GM19452 (cell line): ENCODE results near the gene FBN1.

Experiments used
- ATAC-seq: cut with Tn5 transposase; IDR thresholded peaks from one replicate; pipeline ENCODE4 v1.9.1; 2021; ENCODE audit not compliant: unreplicated experiment

FBN1 gene

GRCh38 chr15:48440084-48440483, 205.4 kb downstream of the FBN1 start:
- ATAC-seq, result no peak

- no peak for ATAC-seq
These were observed 208.3 kb downstream of the FBN1 start for GRCh38 chr15:48437178-48437577.

- no peak for ATAC-seq
These were observed 210.2 kb downstream of the FBN1 start for GRCh38 chr15:48435321-48435720.

GRCh38 chr15:48433226-48433886, 212.2 kb downstream of the FBN1 start:
- ATAC-seq, result peak; percentile 72

- no peak for ATAC-seq
These were observed 212.8 kb downstream of the FBN1 start for GRCh38 chr15:48432688-48433087.

- ATAC-seq, result no peak
These were observed 217.5 kb downstream of the FBN1 start for GRCh38 chr15:48427960-48428547.

DNA sequence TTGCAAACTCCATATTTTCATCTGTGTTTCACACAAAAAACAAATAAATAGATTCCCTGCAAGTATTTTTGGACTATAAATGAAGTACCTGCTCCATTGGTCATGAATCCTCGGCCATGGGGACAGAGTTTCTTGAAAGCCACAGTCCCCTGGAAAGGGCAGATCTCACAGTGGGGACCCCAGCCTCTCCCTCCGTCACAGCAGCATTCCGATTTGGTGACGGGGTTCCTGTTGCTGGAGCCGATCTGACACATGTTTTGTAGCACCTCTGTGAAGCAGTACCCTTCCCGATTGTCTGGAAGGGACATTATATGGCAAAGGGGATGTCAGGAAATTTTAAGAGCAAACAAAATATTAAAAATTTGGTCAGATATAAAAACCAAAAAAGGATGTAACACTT, 218.0 kb downstream of the FBN1 start:
- ATAC-seq, result no peak

DNA sequence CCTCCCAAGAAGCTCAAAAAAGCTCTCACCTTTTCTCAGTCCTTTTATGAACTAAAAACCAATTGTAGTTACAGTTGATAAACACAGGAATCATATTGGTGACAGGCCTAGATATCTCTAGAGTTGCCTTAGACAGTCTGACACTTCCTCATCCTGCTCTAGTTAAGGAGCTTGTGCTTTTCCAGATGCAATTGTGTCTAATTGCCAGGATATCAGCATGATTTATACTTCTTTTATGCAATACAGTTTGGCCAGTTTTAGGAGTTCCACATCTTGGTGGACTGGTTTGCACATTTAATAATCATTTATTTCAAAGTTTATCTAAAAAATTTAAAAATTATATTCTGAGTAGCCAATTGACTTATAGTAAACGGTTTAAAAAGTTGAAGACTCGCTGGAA, 218.6 kb downstream of the FBN1 start:
- ATAC-seq, result no peak

- no peak for ATAC-seq
These were observed 219.5 kb downstream of the FBN1 start for GRCh38 chr15:48426044-48426443.

DNA sequence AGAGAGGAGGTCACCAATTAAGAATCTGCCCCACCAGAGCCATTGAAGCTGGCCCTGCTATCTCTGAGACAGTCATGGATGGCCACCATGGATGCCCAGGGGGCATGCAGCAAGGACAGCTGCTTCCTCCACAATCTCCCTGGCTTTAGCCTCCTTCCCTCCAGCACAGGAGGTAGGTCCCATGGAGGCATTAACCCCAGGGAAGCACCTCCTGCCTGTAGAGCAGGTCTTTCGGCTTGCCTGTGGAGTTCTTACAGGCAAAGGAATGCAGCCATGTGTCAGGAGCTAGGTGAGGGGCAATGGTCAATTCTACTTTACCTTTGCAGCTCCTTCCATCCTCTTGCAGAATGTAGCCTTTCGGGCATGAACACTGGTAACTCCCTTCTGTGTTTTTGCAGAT, 220.5 kb downstream of the FBN1 start:
- ATAC-seq, result no peak

DNA sequence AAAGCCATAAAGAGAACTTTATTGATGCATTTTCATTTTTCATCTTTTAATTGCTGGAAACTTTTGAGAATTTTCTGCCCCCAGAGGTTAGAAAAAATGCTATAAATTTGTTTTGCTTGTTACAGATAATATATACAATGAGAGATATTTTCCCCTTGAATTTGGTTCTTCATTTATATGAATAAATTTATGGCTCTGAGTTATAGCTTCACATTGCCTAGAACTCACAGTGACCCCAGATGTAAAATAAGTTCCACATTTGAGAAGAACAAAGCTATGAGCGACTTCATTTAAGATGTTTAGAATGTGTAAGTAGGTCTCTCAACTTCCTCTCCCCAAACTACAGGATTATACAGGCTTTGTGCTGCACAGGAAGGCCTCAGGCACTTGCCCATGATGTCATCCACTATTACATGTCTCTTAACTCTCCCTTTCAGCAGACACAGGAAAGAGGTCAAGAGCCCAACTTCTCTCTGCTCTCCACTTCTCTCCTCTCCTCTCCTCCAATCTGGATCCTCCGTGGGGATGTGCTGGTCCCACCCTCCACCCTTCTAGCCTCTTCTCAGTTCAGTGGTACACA, 221.5 kb downstream of the FBN1 start:
- ATAC-seq, result no peak

- ATAC-seq, result no peak
These were observed 222.2 kb downstream of the FBN1 start for GRCh38 chr15:48423342-48423741.

GRCh38 chr15:48422401-48422800, 223.1 kb downstream of the FBN1 start:
- no peak for ATAC-seq

- no peak for ATAC-seq
These were observed 224.1 kb downstream of the FBN1 start for GRCh38 chr15:48421362-48421761.

- ATAC-seq, result no peak
These were observed 225.6 kb downstream of the FBN1 start for GRCh38 chr15:48419896-48420295.

- no peak for ATAC-seq
These were observed 227.2 kb downstream of the FBN1 start for GRCh38 chr15:48418343-48418742.

DNA sequence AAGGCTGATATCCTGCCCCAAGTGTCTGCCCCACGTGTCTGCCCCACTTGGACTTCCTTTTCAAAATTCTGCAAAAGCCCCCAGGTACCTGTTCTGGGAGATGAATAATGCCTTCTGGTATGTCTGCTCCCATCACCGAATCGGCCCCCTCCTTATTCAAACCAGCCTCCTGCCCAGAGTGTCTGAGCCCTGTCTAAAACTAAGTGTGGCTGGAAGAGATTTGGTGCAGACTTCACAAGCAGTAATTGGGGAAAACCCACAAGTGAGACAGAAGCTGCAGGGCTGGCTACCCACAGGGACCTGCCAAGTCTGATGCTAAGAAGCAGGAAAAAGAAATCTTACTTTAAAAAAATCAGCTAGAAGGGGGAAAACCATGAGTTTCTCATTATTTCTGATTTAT, 229.2 kb downstream of the FBN1 start:
- no peak for ATAC-seq

DNA sequence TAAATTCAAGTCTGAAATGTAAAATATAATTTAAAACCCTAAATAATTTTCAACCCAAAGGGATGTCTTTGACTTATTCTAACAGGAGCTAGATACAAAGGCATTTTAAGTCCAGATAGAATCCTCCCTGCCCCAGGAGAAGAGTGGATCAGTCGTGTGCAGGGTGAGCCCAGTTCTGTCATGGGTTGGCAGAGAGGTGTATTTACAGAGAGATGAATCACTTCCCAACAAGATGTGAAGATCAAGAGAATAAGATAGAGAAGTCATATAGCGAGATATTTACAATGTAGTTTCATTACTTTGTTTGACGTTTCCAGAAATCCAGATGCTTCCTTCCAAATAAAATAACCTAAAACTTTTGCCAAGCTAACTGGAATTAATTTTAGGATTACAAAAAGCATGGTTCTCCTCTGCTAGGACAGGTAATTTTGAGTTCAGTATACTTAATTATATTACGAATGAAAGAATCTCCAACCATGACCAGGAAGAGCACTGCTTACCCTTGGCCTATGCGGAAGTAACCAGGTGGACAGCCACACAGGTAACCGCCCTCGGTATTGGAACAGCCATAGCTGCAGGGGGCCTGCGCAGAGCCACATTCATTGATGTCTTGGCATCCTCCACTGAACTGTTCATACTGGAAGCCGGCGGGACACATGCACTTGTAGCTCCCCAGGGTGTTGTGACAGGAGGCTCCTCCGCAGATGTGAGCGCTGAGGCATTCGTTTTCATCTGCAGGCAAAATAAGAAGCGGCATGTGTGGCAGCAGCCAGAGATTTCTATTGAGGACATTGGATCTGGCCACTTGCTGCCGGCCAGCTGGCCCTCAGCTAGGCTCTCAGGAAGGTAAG, 230.2 kb downstream of the FBN1 start:
- no peak for ATAC-seq

DNA sequence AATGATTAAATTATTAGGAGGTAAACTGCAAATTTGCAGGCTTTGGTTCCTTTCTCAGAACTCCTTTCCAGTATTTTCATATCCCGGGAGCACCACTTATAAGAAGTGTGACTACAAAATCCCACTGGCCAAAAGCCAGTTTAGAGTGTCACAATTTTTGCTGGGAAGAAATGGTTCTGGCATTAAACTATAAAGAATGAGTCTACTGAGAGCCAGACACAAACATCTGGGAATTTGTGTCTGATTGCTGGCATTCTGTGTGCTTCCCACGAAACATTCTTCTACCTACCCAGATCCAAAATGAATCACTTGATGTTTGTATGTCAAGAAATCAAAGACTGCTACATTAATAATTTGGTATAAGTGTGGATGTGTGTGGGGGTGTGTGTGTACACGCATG, 231.5 kb downstream of the FBN1 start:
- ATAC-seq, result no peak

GRCh38 chr15:48413304-48413703, 232.2 kb downstream of the FBN1 start:
- ATAC-seq, result no peak

GRCh38 chr15:48411971-48412591, 233.4 kb downstream of the FBN1 start:
- ATAC-seq, result no peak
